Measurements from ENCODE around the gene SFXN5.

The SFXN5 gene

GRCh38 chr2:73054980-73055379 is 16.5 kb downstream of the SFXN5 start:
- TF ChIP-seq, protein P1, sequence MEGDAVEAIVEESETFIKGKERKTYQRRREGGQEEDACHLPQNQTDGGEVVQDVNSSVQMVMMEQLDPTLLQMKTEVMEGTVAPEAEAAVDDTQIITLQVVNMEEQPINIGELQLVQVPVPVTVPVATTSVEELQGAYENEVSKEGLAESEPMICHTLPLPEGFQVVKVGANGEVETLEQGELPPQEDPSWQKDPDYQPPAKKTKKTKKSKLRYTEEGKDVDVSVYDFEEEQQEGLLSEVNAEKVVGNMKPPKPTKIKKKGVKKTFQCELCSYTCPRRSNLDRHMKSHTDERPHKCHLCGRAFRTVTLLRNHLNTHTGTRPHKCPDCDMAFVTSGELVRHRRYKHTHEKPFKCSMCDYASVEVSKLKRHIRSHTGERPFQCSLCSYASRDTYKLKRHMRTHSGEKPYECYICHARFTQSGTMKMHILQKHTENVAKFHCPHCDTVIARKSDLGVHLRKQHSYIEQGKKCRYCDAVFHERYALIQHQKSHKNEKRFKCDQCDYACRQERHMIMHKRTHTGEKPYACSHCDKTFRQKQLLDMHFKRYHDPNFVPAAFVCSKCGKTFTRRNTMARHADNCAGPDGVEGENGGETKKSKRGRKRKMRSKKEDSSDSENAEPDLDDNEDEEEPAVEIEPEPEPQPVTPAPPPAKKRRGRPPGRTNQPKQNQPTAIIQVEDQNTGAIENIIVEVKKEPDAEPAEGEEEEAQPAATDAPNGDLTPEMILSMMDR (IDR thresholded peaks at IDR 0.05; ENCODE audit: insufficient read depth, low read depth, low read length, missing control alignments), result no peak
- DNase-seq (ENCODE audit: low read depth), result no peak
- no peak overlapping the region for H3K4me3 ChIP-seq (ENCODE audit: low read depth, low read length)

GRCh38 chr2:73053316-73054114 is 18.0 kb downstream of the SFXN5 start:
- no peak for DNase-seq (ENCODE audit: low read depth)
- no peak overlapping the region for H3K4me3 ChIP-seq (ENCODE audit: low read depth, low read length)
- TF ChIP-seq, protein P1 (IDR thresholded peaks at IDR 0.05; ENCODE audit: insufficient read depth, low read depth, low read length, missing control alignments), result no peak

DNA sequence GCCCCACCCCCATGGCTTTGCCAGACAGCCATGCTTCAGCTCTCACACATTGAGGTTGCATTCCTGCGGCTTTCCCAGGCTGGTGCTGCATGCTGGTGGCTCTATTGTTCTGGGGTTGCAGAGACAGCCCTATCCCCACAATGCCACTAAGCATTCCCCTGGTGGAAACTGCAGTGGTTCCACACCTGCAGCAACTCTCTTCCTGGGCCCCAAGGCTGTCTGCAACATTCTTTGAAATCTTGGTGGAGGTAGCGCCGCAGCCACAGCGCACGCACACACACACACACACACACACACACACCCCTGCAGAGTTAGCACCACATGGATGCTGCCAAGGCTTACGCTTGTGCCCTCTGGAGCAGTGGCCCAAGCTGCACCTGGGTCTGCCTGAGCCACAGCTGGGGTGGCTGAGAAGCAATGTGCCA is 21.4 kb downstream of the SFXN5 start:
- TF ChIP-seq, protein P1 (IDR thresholded peaks at IDR 0.05; ENCODE audit: insufficient read depth, low read depth, low read length, missing control alignments), result no peak
- no peak overlapping the region for H3K4me3 ChIP-seq (ENCODE audit: low read depth, low read length)
- no peak for DNase-seq (ENCODE audit: low read depth)

DNA sequence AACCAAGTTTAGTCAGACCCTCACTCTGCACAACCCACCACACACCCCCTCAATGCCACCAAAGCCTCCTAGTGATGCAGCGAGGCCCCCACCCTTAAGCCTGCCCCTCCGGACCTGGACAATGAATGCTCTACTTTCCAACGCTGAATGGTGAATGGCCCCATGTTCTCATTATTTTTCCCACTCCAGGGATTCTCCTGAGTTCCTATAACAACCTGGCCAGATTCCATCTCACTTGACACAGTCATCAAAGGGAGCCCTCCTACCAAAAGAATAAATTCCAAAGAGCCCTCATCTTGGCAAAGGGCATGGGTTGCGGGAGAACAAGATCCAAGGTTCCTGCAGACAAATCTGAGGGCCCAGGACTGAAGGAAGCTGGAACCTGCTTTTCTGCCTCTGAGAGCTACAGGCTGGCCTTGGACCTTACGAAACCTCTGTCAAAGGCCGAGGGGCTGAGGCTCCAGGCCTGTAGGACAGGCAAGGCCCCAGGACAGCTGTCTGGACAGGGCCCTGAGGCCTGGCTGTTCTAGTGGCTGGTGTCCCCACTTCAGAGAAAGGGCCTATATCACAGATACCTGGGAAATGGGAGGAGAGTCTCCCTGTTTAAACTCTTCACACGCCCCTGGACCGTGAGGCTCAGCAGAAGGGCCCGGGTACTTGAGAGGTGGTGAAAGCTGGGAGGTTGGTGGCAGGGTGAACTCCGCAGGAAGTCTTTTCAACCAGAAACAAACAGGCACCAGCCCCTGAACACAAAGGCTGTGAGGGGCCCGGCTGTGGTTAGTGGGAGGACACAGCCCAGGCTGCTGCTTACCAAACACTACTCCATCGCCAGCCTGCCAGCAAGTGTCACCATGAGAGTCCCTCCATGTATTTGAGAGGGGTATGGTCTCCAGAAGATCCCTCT is 27.3 kb downstream of the SFXN5 start:
- no peak for DNase-seq (ENCODE audit: low read depth)
- H3K4me3 ChIP-seq (ENCODE audit: low read depth, low read length), result no peak overlapping the region
- TF ChIP-seq, protein P1 (IDR thresholded peaks at IDR 0.05; ENCODE audit: insufficient read depth, low read depth, low read length, missing control alignments), result no peak

DNA sequence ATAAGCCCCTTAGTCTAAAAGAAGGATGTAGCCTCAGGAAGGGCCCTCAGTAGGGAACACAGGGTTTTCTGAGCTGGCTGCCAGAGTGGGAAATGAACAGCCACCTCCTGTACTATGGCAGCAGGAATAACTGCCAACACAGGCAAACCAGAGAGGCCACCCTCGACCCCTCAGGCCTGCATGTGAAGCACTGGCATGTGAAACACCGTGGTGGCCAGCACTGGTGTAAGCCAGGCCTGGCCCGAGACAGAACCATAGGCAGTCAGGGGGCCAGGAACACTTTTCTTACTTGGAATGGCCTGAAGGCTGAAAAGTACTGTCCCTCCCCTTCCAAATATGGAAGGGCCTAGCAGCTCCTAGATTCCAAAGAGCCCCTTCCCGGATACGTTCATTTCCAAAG is 28.2 kb downstream of the SFXN5 start:
- DNase-seq (ENCODE audit: low read depth), result no peak
- TF ChIP-seq, protein P1 (IDR thresholded peaks at IDR 0.05; ENCODE audit: insufficient read depth, low read depth, low read length, missing control alignments), result no peak
- no peak overlapping the region for H3K4me3 ChIP-seq (ENCODE audit: low read depth, low read length)

DNA sequence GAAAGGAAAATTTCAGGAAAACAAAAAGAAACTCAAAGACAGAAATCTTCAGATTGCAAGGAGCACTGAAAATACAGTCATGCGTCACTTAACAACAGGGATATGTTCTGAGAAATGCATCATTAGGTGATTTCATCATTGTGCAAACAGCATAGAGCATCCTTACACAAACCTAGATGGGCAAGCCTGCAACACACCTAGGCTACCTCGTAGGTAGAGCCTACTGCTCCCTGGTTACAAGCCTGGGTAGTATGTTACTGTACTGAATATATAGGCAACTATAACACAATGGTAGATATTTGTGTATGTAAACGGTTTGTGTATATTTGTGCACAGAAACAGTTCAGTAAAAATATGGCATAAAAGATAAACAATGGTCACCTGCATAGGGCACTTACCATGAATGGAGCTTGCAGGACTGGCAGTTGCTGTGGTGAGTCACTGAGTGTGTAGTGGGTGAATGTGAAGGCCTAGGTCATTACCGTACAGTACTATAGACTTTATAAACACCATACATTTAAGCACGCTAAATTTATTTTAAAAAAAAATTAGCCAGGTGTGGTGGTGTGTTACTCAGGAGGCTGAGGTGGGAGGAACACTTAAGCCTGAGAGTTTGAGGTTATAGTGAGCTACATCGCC is 33.4 kb downstream of the SFXN5 start:
- TF ChIP-seq, protein P1 (IDR thresholded peaks at IDR 0.05; ENCODE audit: insufficient read depth, low read depth, low read length, missing control alignments), result no peak
- H3K4me3 ChIP-seq (ENCODE audit: low read depth, low read length), result no peak overlapping the region
- no peak for DNase-seq (ENCODE audit: low read depth)

Data from GM12865 (cell line).